Activated naive CD4-positive, alpha-beta T cell treated with anti-CD3 and anti-CD28 coated beads, Interleukin-2, amount 50 U/mL, for 16 hours (primary cell): Measurements from ENCODE around the gene ADGRV1.
"Not testable (repeated sequence)": the region's sequence is repeated elsewhere in the genome, so short reads cannot be mapped to it uniquely, and the experiment has no call there.

Experiments
- DNase-seq: peaks from one replicate; pipeline ENCODE4 v3.0.0-alpha.2; 2020

ADGRV1 gene

GRCh38 chr5:90553711-90554110 is 4.9 kb upstream of the ADGRV1 start:
- DNase-seq: no peak

GRCh38 chr5:90554358-90555006 is 4.1 kb upstream of the ADGRV1 start:
- DNase-seq: no peak

GRCh38 chr5:90555666-90556065 is 2.9 kb upstream of the ADGRV1 start:
- no peak for DNase-seq

DNA sequence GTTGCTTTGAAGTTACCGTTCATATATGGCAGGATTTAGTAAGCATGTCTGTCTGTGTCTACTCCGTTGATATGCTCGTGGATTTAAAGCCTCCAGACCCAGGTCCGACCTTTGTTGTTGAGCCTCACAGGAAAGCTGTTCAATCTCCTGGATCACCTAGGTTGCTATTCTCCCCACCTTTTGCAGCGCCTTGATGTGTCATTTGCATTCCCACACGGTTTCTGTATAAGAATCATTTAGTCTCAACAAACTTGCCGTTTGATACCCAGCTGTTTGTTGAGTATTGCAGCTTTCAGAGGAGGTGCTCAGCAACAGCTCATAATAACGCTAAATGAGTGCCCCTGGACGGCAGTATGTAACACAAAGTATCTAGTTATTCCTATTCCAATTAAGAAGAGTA is 1.2 kb upstream of the ADGRV1 start:
- no peak for DNase-seq

- no peak for DNase-seq
Observed at GRCh38 chr5:90557871-90558270, 726 bp upstream of the ADGRV1 start.

DNA sequence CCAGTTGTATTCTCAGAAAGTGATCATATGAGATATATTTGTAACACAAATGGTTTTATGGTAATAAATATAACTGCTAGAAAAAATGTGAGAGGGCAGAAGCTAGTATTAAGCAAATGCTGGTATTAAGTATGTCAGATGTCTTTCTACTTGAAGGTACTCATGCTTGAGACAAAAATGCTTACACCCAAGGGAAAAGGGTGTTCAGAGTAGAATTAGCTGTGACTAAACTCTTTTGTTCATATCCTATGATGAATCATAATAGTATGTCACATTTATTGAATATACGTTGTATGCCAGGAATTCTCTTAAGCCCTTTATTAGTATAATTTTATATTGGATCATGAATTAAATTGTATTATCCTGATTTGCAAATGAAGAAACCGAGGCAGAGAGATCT is 2.2 kb downstream of the ADGRV1 start:
- no peak for DNase-seq

- DNase-seq: no peak
Observed at GRCh38 chr5:90561766-90562165, 3.2 kb downstream of the ADGRV1 start.

- no peak for DNase-seq
Observed at GRCh38 chr5:90562341-90562740, 3.7 kb downstream of the ADGRV1 start.

DNA sequence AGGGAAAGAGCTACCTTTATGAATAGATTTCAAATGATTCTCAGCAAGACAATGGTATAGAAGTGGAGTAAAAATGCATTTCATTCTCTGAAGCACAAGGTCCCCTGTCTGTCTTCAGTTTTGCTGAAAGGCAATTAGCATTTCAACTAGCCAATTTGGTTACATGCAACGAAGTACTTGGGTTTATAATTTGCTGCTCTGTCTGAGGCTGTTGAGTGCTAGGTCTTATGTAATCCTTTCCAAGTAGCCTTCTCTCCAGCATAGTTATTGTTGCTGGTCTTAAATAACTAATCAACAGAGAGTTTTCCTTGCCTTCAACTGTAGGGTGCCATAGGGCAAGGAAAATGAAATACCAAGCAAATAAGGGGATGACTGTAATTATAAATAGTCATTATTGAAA is 4.5 kb downstream of the ADGRV1 start:
- no peak for DNase-seq

GRCh38 chr5:90565491-90565890 is 6.9 kb downstream of the ADGRV1 start:
- no peak for DNase-seq

- no peak for DNase-seq
Observed at GRCh38 chr5:90569084-90569483, 10.5 kb downstream of the ADGRV1 start.

- no peak for DNase-seq
Observed at GRCh38 chr5:90570034-90570433, 11.4 kb downstream of the ADGRV1 start.

DNA sequence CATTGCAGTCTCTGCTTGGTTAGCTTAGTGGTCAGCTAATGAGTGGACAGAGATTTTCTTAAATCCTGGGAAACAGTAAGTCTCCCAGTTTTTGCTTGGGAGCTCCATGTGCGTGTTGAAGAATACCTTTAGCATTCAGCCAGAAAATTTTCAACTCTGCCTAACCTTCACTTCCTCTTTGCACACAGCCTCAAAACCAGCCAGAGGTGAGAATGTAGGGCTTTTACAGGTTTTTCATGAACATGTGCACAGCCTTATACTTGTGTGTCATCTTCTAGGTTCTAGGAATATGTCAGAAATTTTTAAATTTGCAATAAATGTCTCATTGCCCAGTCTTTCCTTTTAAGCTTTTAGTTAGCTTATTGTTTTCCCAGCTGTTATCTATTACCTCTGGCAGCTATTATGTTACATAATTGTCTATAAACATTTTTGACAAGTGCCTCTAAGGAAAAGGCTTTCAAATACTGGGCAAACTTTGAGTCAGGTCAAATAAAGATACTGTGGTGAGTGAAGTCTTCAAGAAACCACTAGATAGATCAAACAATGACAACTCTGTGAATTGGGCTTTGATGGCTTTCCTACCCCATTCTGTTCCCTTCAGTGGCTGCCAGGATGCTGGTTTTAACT is 12.7 kb downstream of the ADGRV1 start:
- no peak for DNase-seq

GRCh38 chr5:90575712-90576111 is 17.1 kb downstream of the ADGRV1 start:
- no peak for DNase-seq

- not testable (repeated sequence) for DNase-seq
Observed at GRCh38 chr5:90576566-90576965, 18.0 kb downstream of the ADGRV1 start.

DNA sequence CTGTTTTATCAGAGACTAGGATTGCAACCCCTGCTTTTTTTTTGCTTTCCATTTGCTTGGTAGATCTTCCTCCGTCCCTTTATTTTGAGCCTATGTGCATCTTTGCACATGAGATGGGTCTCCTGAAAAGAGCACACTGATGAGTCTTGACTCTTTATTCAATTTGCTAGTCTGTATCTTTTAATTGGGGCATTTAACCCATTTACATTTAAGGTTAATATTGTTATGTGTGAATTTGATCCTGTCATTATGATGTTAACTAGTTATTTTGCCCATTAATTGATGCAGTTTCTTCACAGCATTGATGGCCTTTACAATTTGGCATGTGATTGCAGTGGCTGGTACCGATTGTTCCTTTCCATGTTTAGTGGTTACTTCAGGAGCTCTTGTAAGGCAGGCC is 21.3 kb downstream of the ADGRV1 start:
- not testable (repeated sequence) for DNase-seq

DNA sequence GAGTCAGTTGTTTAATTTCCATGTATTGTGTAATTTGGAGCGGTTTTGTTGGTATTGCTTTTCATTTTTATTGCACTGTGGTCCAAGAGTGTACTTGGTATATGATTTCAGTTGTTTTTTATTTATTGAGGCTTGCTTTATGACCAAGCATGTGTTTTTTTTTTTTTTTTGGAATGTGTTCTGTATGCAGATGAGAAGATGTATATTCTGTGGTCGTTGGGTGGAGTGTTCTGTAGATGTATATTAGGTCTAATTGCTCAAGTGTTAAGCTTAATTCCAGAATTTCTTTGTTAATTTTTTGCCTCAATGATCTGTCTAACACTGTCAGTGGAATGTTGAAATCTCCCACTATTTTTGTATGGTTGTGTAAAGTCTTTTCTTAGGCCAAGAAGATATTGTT is 23.4 kb downstream of the ADGRV1 start:
- DNase-seq: no peak

- no peak for DNase-seq
Observed at GRCh38 chr5:90585337-90585986, 26.9 kb downstream of the ADGRV1 start.

DNA sequence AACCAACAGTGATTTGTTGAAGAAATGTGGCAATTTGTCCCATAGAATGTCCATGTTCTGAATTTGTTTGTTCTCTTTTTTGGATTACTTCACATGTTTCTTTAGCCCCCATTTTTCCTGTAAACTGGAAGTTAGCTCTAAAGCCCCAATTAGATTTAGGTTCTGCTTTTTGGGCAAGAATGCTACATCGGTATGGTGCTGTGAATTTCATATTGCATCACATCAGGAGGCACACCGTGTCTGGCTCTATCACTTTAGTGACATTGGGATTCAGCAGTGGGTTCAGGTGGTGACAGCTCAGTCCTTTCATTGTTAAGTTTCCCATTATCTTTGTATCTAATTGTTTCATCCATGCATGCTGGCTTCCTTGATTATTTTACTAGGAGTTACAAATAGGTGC is 27.9 kb downstream of the ADGRV1 start:
- DNase-seq: no peak

GRCh38 chr5:90590170-90590569 is 31.6 kb downstream of the ADGRV1 start:
- no peak for DNase-seq

DNA sequence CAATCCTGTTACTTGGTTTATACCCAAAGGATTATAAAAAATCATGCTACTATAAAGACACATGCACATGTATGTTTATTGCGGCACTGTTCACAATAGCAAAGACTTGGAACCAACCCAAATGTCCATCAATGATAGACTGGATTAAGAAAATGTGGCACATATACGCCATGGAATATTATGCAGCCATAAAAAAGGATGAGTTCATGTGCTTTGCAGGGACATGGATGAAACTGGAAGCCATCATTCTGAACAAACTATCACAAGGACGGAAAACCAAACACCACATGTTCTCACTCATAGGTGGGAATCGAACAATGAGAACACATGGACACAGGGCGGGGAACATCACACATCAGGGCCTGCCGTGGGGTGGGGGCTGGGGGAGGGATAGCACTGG is 34.5 kb downstream of the ADGRV1 start:
- not testable (repeated sequence) for DNase-seq

GRCh38 chr5:90595766-90596165 is 37.2 kb downstream of the ADGRV1 start:
- DNase-seq: not testable (repeated sequence)

GRCh38 chr5:90598293-90598692 is 39.7 kb downstream of the ADGRV1 start:
- no peak for DNase-seq

GRCh38 chr5:90600307-90600706 is 41.7 kb downstream of the ADGRV1 start:
- DNase-seq: not testable (repeated sequence)

DNA sequence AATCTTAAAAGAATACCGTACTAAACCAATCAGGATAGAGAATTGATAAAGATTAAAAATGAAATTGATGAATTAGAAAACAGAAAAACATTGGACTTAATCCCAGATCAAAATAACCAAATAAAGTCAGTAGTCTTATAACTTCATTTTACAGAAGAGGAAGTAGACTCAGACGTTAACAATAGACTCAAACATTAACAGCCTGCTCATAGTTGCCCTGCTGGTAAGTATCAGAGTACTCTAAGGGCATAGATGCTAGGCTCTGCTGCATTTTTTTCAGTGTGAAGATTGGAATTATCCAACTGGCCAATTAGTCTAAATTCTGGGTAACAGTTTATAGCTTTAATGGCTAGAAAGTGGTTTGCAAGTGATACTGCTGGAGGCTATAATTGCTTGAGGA is 42.9 kb downstream of the ADGRV1 start:
- DNase-seq: no peak
